Spleen (tissue), 11 donors: ENCODE results near the gene PPIL4. TPM values are rescaled to one million over a fixed set of nuclear protein-coding genes. Genes with fewer than 3 reads are reported as not detected.

Source experiments
- DNase-seq: peaks from one replicate; pipeline ENCODE4 v3.0.0-alpha.2; 2020
- H3K27ac ChIP-seq, 8 donors: fragments of 200-600 bp; sonication (generic) in 7 of 8; 1 replicate in 4 of 8; 2 replicates in 4 of 8; pipeline versions ENCODE4 v1.5.0 to v1.8.0; 2016 to 2021; ENCODE audit warnings: inconsistent platforms in 4 of 8, mild to moderate bottlenecking in 4 of 8, moderate library complexity in 1 of 8
- H3K27me3 ChIP-seq, 7 donors: fragments of 200-600 bp; sonication (generic) in 6 of 7; replicated peaks in 1 of 7; 1 replicate in 4 of 7; 2 replicates in 3 of 7; pipeline versions ENCODE4 v1.5.0 to v1.8.0; 2016 to 2021; ENCODE audit warnings: inconsistent platforms in 3 of 7, mild to moderate bottlenecking in 1 of 7
- H3K36me3 ChIP-seq, 6 donors: fragments of 200-600 bp; sonication (generic) in 5 of 6; 1 replicate in 4 of 6; 2 replicates in 2 of 6; pipeline versions ENCODE4 v1.5.0 to v1.8.0; 2016 to 2021; ENCODE audit warnings: inconsistent platforms in 2 of 6
- H3K4me1 ChIP-seq, 6 donors: fragments of 200-600 bp; sonication (generic) in 5 of 6; 1 replicate in 3 of 6; 2 replicates in 3 of 6; pipeline versions ENCODE4 v1.5.0 to v1.8.0; 2016 to 2021; ENCODE audit warnings: inconsistent platforms in 3 of 6
- H3K4me3 ChIP-seq, 8 donors: fragments of 200-600 bp; sonication (generic) in 7 of 8; 1 replicate in 4 of 8; 2 replicates in 4 of 8; pipeline versions ENCODE4 v1.5.0 to v1.8.0; 2016 to 2021; ENCODE audit warnings: inconsistent platforms in 4 of 8, mild to moderate bottlenecking in 4 of 8, moderate library complexity in 2 of 8
- H3K9me3 ChIP-seq, 8 donors: fragments of 200-600 bp; sonication (generic) in 7 of 8; 1 replicate in 4 of 8; 2 replicates in 4 of 8; pipeline versions ENCODE4 v1.5.0 to v1.8.0; 2016 to 2021; ENCODE audit warnings: inconsistent platforms in 4 of 8
- POLR2A ChIP-seq, 3 donors: fragments of 450-650 bp; IDR thresholded peaks; one replicate each; pipeline ENCODE4 v1.5.1; 2017; ENCODE audit warnings: antibody characterized with exemption in 3 of 3, mild to moderate bottlenecking in 1 of 3
- POLR2AphosphoS5 ChIP-seq, 3 donors: sonication (generic); formaldehyde crosslinking; IDR thresholded peaks; one replicate each; pipeline ENCODE4 v1.5.1; 2017; ENCODE audit warnings: antibody characterized with exemption in 3 of 3
- WGBS, 5 donors: extraction: QIAGEN DNeasy Blood & Tissue Kit in 3 of 5; methylation state at CpG; one replicate each; pipeline versions ENCODE4 v1.1.5 to v1.1.7; 2013 to 2018; 5-methylcytosine and 5-hydroxymethylcytosine counted together
- intact Hi-C: fragments of 100-400 bp; cut with DNase I; formaldehyde crosslinking; loops from one replicate; pipeline ENCODE4 v1.15.0; 2023; ENCODE audit warnings: low total_unique reads
- polyA plus RNA-seq, 3 donors: library from polyadenylated mRNA; stranded (reverse); fragments of 200-250 nt; gene quantifications; one replicate each; pipeline ENCODE4 v1.2.1, GENCODE V29; 2013
- total RNA-seq, 7 donors: library from RNA; depleted of rRNA in 3 of 7; stranded (reverse); fragments of >200 nt in 3 of 7; fragmentation: NEBNext Ultra II Directional in 4 of 7; extraction: Animal tissue kit (Norgen Biotek cat#: 25700) in 4 of 7; gene quantifications; one replicate each; pipeline versions ENCODE4 v1.1.0 to v1.2.1, GENCODE V29; 2016 to 2021
- TF ChIP-seq, protein P1 (sequence below), 11 experiments: fragments of 200-600 bp in 7 of 11; fragments of 450-650 bp in 4 of 11; sonication (generic) in 4 of 11; IDR thresholded peaks in 8 of 11; conservative IDR thresholded peaks in 3 of 11; 1 replicate in 7 of 11; 2 replicates in 4 of 11; pipeline versions ENCODE4 v1.4.0 to v1.8.0; 2016 to 2021; ENCODE audit warnings: antibody characterized with exemption in 11 of 11, inconsistent platforms in 4 of 11, mild to moderate bottlenecking in 1 of 11
- donor health status: healthy with polysubstance abuse.
- donor health status: DM: no; HTN: no; CAD: no; lungs with moderate emphysema.
- donor health status: DM: no; HTN: no; CAD: no.
- donor health status: Bipolar disorder and iron deficiency.
- donor health status: healthy.
- donor health status: DM: no; HTN: no; CAD: no.
- donor health status: DM: yes; HTN: yes; CAD: no.

Gene PPIL4
- total and polyA plus RNA-seq, 10 donors = 14.7 to 36.8 (median 26.4) TPM

DNA sequence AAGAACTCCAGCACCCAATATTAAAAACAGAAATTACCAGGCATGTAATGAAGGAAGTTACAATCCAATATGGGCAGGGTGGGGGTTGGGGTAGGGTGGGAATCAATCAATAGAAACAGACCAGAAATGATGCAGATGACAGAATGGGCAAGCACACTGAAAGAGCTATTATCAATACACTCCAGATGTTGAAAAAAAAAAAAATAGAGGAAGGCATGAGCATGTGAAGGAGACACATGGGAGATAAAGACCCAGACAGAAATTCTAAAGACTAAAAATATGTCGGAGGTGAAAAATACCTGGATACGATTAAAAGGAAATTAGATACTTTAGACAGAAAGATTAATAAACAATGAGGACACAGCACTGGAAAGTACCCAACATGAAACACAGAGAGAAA is 42.0 kb downstream of the PPIL4 start:
- no peak overlapping the region for H3K27ac ChIP-seq
- H3K36me3 ChIP-seq = peaks cover 0 to 48% (median 14%) of the 10 kb centered on the region in 6 donors
- TF ChIP-seq POLR2A (IDR thresholded peaks at IDR 0.05) = no peak
- TF ChIP-seq, protein P1, sequence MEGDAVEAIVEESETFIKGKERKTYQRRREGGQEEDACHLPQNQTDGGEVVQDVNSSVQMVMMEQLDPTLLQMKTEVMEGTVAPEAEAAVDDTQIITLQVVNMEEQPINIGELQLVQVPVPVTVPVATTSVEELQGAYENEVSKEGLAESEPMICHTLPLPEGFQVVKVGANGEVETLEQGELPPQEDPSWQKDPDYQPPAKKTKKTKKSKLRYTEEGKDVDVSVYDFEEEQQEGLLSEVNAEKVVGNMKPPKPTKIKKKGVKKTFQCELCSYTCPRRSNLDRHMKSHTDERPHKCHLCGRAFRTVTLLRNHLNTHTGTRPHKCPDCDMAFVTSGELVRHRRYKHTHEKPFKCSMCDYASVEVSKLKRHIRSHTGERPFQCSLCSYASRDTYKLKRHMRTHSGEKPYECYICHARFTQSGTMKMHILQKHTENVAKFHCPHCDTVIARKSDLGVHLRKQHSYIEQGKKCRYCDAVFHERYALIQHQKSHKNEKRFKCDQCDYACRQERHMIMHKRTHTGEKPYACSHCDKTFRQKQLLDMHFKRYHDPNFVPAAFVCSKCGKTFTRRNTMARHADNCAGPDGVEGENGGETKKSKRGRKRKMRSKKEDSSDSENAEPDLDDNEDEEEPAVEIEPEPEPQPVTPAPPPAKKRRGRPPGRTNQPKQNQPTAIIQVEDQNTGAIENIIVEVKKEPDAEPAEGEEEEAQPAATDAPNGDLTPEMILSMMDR (IDR thresholded peaks at IDR 0.05 in 8 of 11, conservative IDR thresholded peaks at IDR 0.05 in 3 of 11) = no peak
- TF ChIP-seq POLR2AphosphoS5 (IDR thresholded peaks at IDR 0.05) = no peak
- H3K4me1 ChIP-seq = peaks cover 0 to 11% (median 0%) of the 10 kb centered on the region in 6 donors
- 81 to 97% (median 90%) methylated on average over 2 of the region's 2 CpGs for WGBS, 5 donors
- no peaks in the 10 kb centered on the region for H3K27me3 ChIP-seq
- no peak overlapping the region for H3K4me3 ChIP-seq
- intact Hi-C loops = no loop called here
- DNase-seq = no peak
- H3K9me3 ChIP-seq = no peaks in the 10 kb centered on the region

DNA sequence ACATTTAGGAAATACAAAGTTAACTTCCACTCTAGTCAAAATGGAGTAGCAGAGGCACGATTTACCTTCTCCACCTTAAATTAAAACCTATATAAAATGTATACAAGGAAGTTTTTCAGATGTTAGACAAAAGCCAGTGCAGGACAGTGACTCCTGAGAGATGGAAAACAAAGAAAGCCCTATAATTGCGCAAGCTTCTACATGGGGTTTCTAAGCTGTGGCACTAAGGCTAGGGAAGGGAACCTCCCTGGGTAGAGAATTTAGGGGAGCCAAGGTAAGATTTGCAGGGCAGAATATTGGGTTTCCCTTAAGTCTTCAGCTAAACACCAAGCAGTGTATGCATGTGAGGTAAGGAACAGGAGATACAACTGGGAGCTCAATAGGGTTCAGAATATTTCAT is 42.6 kb downstream of the PPIL4 start:
- WGBS, 5 donors = 89 to 96% (median 91%) methylated on average over 2 of the region's 2 CpGs
- H3K27ac ChIP-seq = no peak overlapping the region
- TF ChIP-seq, protein P1 (IDR thresholded peaks at IDR 0.05 in 8 of 11, conservative IDR thresholded peaks at IDR 0.05 in 3 of 11) = no peak
- TF ChIP-seq POLR2AphosphoS5 (IDR thresholded peaks at IDR 0.05) = no peak
- no peak for TF ChIP-seq POLR2A (IDR thresholded peaks at IDR 0.05)

DNA sequence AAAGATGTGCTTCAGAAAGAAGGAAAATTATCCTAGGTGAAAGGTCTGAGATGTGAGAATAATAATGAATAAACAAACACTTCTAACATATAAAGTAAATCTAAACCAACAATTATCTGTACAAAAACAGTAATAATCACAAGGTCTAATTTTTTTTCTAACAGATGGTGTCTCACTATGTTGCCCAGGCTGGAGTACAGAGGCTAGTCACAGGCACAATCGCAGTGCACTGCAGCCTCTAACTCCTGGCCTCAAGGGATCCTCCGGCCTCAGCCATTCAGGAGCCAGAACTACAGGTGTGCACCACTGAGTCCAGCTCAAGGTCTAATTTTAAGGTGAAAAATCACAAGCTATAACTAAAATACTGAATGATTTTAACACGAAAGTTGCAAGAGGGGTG is 44.1 kb downstream of the PPIL4 start:
- 95 to 99% (median 98%) methylated on average over 3 of the region's 3 CpGs for WGBS, 5 donors
- Histone ChIP-seq H3K4me1 (no peaks in the 10 kb centered on the region), H3K27me3 (no peaks in the 10 kb centered on the region), H3K27ac (no peak overlapping the region), H3K36me3 (peaks cover 0 to 37% (median 12%) of the 10 kb centered on the region in 6 donors), H3K4me3 (no peak overlapping the region), H3K9me3 (no peaks in the 10 kb centered on the region)
- DNase-seq = no peak
- TF ChIP-seq, protein P1 (IDR thresholded peaks at IDR 0.05 in 8 of 11, conservative IDR thresholded peaks at IDR 0.05 in 3 of 11) = no peak
- TF ChIP-seq POLR2AphosphoS5 (IDR thresholded peaks at IDR 0.05) = no peak
- TF ChIP-seq POLR2A (IDR thresholded peaks at IDR 0.05) = no peak
- intact Hi-C loops = no loop called here

More for the DNA sequence above, 42.6 kb downstream of the PPIL4 start:
- peaks cover 0 to 48% (median 13%) of the 10 kb centered on the region in 6 donors for H3K36me3 ChIP-seq
- DNase-seq = no peak
- intact Hi-C loops = no loop called here
- no peaks in the 10 kb centered on the region for H3K27me3 ChIP-seq
- H3K4me1 ChIP-seq = peaks cover 0 to 5% (median 0%) of the 10 kb centered on the region in 6 donors
- H3K9me3 ChIP-seq = no peaks in the 10 kb centered on the region
- H3K4me3 ChIP-seq = no peak overlapping the region

DNA sequence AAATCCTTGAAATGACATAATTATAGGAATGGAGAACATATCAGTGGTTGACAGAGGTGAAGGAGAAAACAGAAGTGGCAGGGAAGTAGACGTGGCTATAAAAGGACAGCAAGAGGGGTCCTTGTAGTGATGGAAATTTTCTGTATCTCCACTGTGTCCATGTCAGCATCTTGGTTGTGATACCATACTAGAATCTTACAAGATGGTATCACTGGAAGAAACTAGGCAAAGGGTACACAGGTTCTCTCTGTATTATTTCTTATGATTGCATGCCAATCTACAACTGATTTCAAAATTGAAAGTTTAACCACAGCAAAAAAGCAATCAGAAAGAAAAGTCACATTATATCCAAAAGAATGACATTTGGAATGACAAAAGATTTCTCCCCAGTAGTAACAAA is 44.6 kb downstream of the PPIL4 start:
- H3K4me3 ChIP-seq = no peak overlapping the region
- H3K9me3 ChIP-seq = no peaks in the 10 kb centered on the region
- DNase-seq = no peak
- H3K4me1 ChIP-seq = peaks cover 0 to 4% (median 0%) of the 10 kb centered on the region in 6 donors
- no peak overlapping the region for H3K27ac ChIP-seq
- no peaks in the 10 kb centered on the region for H3K27me3 ChIP-seq
- 78 to 86% (median 83%) methylated on average over 1 of the region's 1 CpG for WGBS, 5 donors
- H3K36me3 ChIP-seq = peaks cover 0 to 31% (median 7%) of the 10 kb centered on the region in 6 donors
- intact Hi-C loops = no loop called here
- TF ChIP-seq POLR2A (IDR thresholded peaks at IDR 0.05) (no peak), POLR2AphosphoS5 (IDR thresholded peaks at IDR 0.05) (no peak)
- TF ChIP-seq, protein P1 (IDR thresholded peaks at IDR 0.05 in 8 of 11, conservative IDR thresholded peaks at IDR 0.05 in 3 of 11) = no peak
